Mesendoderm (in vitro differentiated cells): ENCODE results near the gene NBEA.
A peak's percentile ranks its signal among the peaks of the same experiment; 100 is the strongest.

ENCODE experiments used
- DNase-seq: peaks from one replicate; pipeline ENCODE4 v3.0.0; 2013
- H2AK5ac ChIP-seq: 2 replicates; pipeline ENCODE4 v1.6.1; 2013; ENCODE audit warnings: low read length, inconsistent platforms
- H2BK120ac ChIP-seq: 2 replicates; pipeline ENCODE4 v1.6.1; 2013; ENCODE audit warnings: low read depth, mild to moderate bottlenecking, low read length, moderate library complexity, mixed read lengths
- H2BK15ac ChIP-seq: replicated peaks from 2 replicates; pipeline ENCODE4 v1.6.1; 2013; ENCODE audit warnings: low read depth, mild to moderate bottlenecking, moderate library complexity
- H2BK5ac ChIP-seq: 2 replicates; pipeline ENCODE4 v1.6.1; 2013; ENCODE audit warnings: low read length, inconsistent platforms
- H3K18ac ChIP-seq: 2 replicates; pipeline ENCODE4 v1.6.1; 2013; ENCODE audit warnings: mild to moderate bottlenecking, low read length, mixed read lengths
- H3K23ac ChIP-seq: one replicate; pipeline ENCODE4 v1.6.1; 2013; ENCODE audit warnings: low read length
- H3K27ac ChIP-seq: 2 replicates; pipeline ENCODE4 v1.5.1; 2013; ENCODE audit warnings: low read depth, mild to moderate bottlenecking, inconsistent platforms, low read length, moderate library complexity
- H3K27me3 ChIP-seq: 2 replicates; pipeline ENCODE4 v1.6.1; 2013; ENCODE audit warnings: low read length, control low read depth, mild to moderate bottlenecking, inconsistent platforms; ENCODE audit not compliant: insufficient read depth, poor library complexity
- H3K36me3 ChIP-seq: 2 replicates; pipeline ENCODE4 v1.6.1; 2013; ENCODE audit warnings: low read length, inconsistent platforms; ENCODE audit not compliant: control insufficient read depth, insufficient read depth
- H3K4ac ChIP-seq: one replicate; pipeline ENCODE4 v1.6.1; 2013; ENCODE audit warnings: low read depth, mild to moderate bottlenecking, low read length, moderate library complexity
- H3K4me1 ChIP-seq: 2 replicates; pipeline ENCODE4 v1.6.1; 2013; ENCODE audit warnings: low read depth, low read length, inconsistent platforms; ENCODE audit not compliant: control insufficient read depth
- H3K4me2 ChIP-seq: 2 replicates; pipeline ENCODE4 v1.6.1; 2013; ENCODE audit warnings: low read length
- H3K4me3 ChIP-seq: 2 replicates; pipeline ENCODE4 v1.5.1; 2013; ENCODE audit warnings: mild to moderate bottlenecking, low read length
- H3K56ac ChIP-seq: one replicate; pipeline ENCODE4 v1.6.1; 2013; ENCODE audit warnings: low read length
- H3K79me1 ChIP-seq: 2 replicates; pipeline ENCODE4 v1.6.1; 2013; ENCODE audit warnings: low read length, inconsistent platforms
- H3K79me2 ChIP-seq: 2 replicates; pipeline ENCODE4 v1.6.1; 2013; ENCODE audit warnings: mild to moderate bottlenecking, low read length; ENCODE audit not compliant: control insufficient read depth, insufficient read depth
- H3K9ac ChIP-seq: 2 replicates; pipeline ENCODE4 v1.6.1; 2013; ENCODE audit warnings: low read length, inconsistent platforms
- H4K5ac ChIP-seq: one replicate; pipeline ENCODE4 v1.6.1; 2013; ENCODE audit warnings: low read length
- H4K8ac ChIP-seq: one replicate; pipeline ENCODE4 v1.6.1; 2013; ENCODE audit warnings: low read depth, mild to moderate bottlenecking, control low read depth, low read length, moderate library complexity
- WGBS: extraction: QIAGEN DNeasy Blood & Tissue Kit; methylation state at CpG from one replicate; pipeline ENCODE4 v1.1.7; 2013; ENCODE audit warnings: low lambda C conversion rate, missing lambda C conversion rate; ENCODE audit not compliant: insufficient coverage; ENCODE audit errors: extremely low coverage; 5-methylcytosine and 5-hydroxymethylcytosine counted together

The NBEA gene

GRCh38 chr13:35485424-35485823 is 543.4 kb downstream of the NBEA start:
- Histone ChIP-seq H4K8ac (no peak overlapping the region), H4K5ac (no peak overlapping the region), H3K4me3 (no peak overlapping the region), H3K79me1 (no peaks in the 10 kb centered on the region), H3K36me3 (no peaks in the 10 kb centered on the region), H2BK120ac (no peak overlapping the region), H3K9ac (no peak overlapping the region), H3K4ac (no peak overlapping the region), H2BK5ac (no peak overlapping the region), H2AK5ac (no peak overlapping the region), H3K4me2 (no peak overlapping the region), H3K23ac (no peak overlapping the region), H2BK15ac (no peak overlapping the region), H3K27me3 (no peaks in the 10 kb centered on the region), H3K27ac (no peak overlapping the region), H3K18ac (no peak overlapping the region), H3K4me1 (no peaks in the 10 kb centered on the region), H3K79me2 (no peaks in the 10 kb centered on the region), H3K56ac (no peak overlapping the region)
- peak; percentile 29 for DNase-seq
- no CpG with 5 or more reads among the region's 3 CpGs for WGBS

GRCh38 chr13:35489050-35489449 is 547.0 kb downstream of the NBEA start:
- no peak for DNase-seq
- H3K4ac ChIP-seq: no peak overlapping the region
- no peaks in the 10 kb centered on the region for H3K79me1 ChIP-seq
- H3K56ac ChIP-seq: no peak overlapping the region
- H3K4me2 ChIP-seq: no peak overlapping the region
- H2BK120ac ChIP-seq: no peak overlapping the region
- H3K79me2 ChIP-seq: no peaks in the 10 kb centered on the region
- no peak overlapping the region for H2AK5ac ChIP-seq
- no peaks in the 10 kb centered on the region for H3K4me1 ChIP-seq
- H3K4me3 ChIP-seq: no peak overlapping the region
- H3K23ac ChIP-seq: no peak overlapping the region
- no peak overlapping the region for H3K9ac ChIP-seq
- no peak overlapping the region for H3K18ac ChIP-seq
- H4K5ac ChIP-seq: no peak overlapping the region
- no peak overlapping the region for H2BK5ac ChIP-seq
- H3K27me3 ChIP-seq: no peaks in the 10 kb centered on the region
- no peak overlapping the region for H3K27ac ChIP-seq
- H4K8ac ChIP-seq: no peak overlapping the region
- no peak overlapping the region for H2BK15ac ChIP-seq
- WGBS: no CpG with 5 or more reads among the region's 4 CpGs
- no peaks in the 10 kb centered on the region for H3K36me3 ChIP-seq

- H3K23ac ChIP-seq: no peak overlapping the region
- H3K79me2 ChIP-seq: no peaks in the 10 kb centered on the region
- no peak overlapping the region for H4K5ac ChIP-seq
- H3K4me1 ChIP-seq: no peaks in the 10 kb centered on the region
- no peak overlapping the region for H2BK120ac ChIP-seq
- no peak overlapping the region for H3K56ac ChIP-seq
- H3K4me2 ChIP-seq: no peak overlapping the region
- no CpG with 5 or more reads among the region's 1 CpG for WGBS
- no peak overlapping the region for H3K18ac ChIP-seq
- H2BK5ac ChIP-seq: no peak overlapping the region
- no peak overlapping the region for H3K27ac ChIP-seq
- no peaks in the 10 kb centered on the region for H3K36me3 ChIP-seq
- no peak overlapping the region for H3K9ac ChIP-seq
- H3K27me3 ChIP-seq: no peaks in the 10 kb centered on the region
- no peak overlapping the region for H3K4ac ChIP-seq
- H2BK15ac ChIP-seq: no peak overlapping the region
- no peak overlapping the region for H3K4me3 ChIP-seq
- no peak overlapping the region for H2AK5ac ChIP-seq
- no peak for DNase-seq
- no peaks in the 10 kb centered on the region for H3K79me1 ChIP-seq
- no peak overlapping the region for H4K8ac ChIP-seq
Measured at GRCh38 chr13:35496006-35496405, 553.9 kb downstream of the NBEA start.

- Histone ChIP-seq H4K8ac (no peak overlapping the region), H3K79me1 (no peaks in the 10 kb centered on the region), H2BK120ac (no peak overlapping the region), H3K27ac (no peak overlapping the region), H2BK5ac (no peak overlapping the region), H2BK15ac (no peak overlapping the region), H3K36me3 (no peaks in the 10 kb centered on the region), H4K5ac (no peak overlapping the region), H3K27me3 (no peaks in the 10 kb centered on the region), H3K79me2 (no peaks in the 10 kb centered on the region), H3K4me1 (no peaks in the 10 kb centered on the region), H3K56ac (no peak overlapping the region), H2AK5ac (no peak overlapping the region), H3K18ac (no peak overlapping the region), H3K9ac (no peak overlapping the region), H3K4ac (no peak overlapping the region), H3K23ac (no peak overlapping the region), H3K4me3 (no peak overlapping the region), H3K4me2 (no peak overlapping the region)
- no peak for DNase-seq
- WGBS: no CpG with 5 or more reads among the region's 2 CpGs
Measured at GRCh38 chr13:35496761-35497386, 554.8 kb downstream of the NBEA start.

GRCh38 chr13:35498231-35498630 is 556.2 kb downstream of the NBEA start:
- Histone ChIP-seq H3K9ac (no peak overlapping the region), H2AK5ac (no peak overlapping the region), H3K18ac (no peak overlapping the region), H4K8ac (no peak overlapping the region), H3K4ac (no peak overlapping the region), H3K4me3 (no peak overlapping the region), H3K79me1 (no peaks in the 10 kb centered on the region), H3K4me2 (no peak overlapping the region), H3K56ac (no peak overlapping the region), H2BK5ac (no peak overlapping the region), H3K4me1 (no peaks in the 10 kb centered on the region), H3K27me3 (no peaks in the 10 kb centered on the region), H2BK15ac (no peak overlapping the region), H3K79me2 (no peaks in the 10 kb centered on the region), H2BK120ac (no peak overlapping the region), H4K5ac (no peak overlapping the region), H3K27ac (no peak overlapping the region), H3K36me3 (no peaks in the 10 kb centered on the region), H3K23ac (no peak overlapping the region)
- DNase-seq: no peak

- Histone ChIP-seq H2AK5ac (no peak overlapping the region), H3K18ac (no peak overlapping the region), H3K4me3 (no peak overlapping the region), H3K36me3 (no peaks in the 10 kb centered on the region), H3K56ac (no peak overlapping the region), H3K79me2 (no peaks in the 10 kb centered on the region), H4K8ac (no peak overlapping the region), H3K4me2 (no peak overlapping the region), H3K4ac (no peak overlapping the region), H2BK15ac (no peak overlapping the region), H2BK120ac (no peak overlapping the region), H3K27me3 (no peaks in the 10 kb centered on the region), H3K27ac (no peak overlapping the region), H3K4me1 (no peaks in the 10 kb centered on the region), H3K9ac (no peak overlapping the region), H3K23ac (no peak overlapping the region), H4K5ac (no peak overlapping the region), H3K79me1 (no peaks in the 10 kb centered on the region), H2BK5ac (no peak overlapping the region)
- no peak for DNase-seq
- no CpG with 5 or more reads among the region's 2 CpGs for WGBS
Measured at GRCh38 chr13:35499196-35499662, 557.2 kb downstream of the NBEA start.
